H1 (cell line): Measurements from ENCODE around the gene AIFM2. TPM values are rescaled to one million over a fixed set of nuclear protein-coding genes. Genes with fewer than 3 reads are reported as not detected.

Experiments used
- RBBP5 ChIP-seq: IDR thresholded peaks from 2 replicates; pipeline ENCODE4 v1.7.1; 2012; ENCODE audit warnings: low read depth, mild to moderate bottlenecking, inconsistent platforms, low read length, moderate library complexity, borderline replicate concordance
- SP1 ChIP-seq: IDR thresholded peaks from 2 replicates; pipeline ENCODE4 v1.6.1; 2011; ENCODE audit warnings: low read depth, low read length
- polyA plus RNA-seq, 7 experiments: library from polyadenylated mRNA; depleted of rRNA in 3 of 7; stranded (reverse) in 5 of 7; unstranded in 2 of 7; fragments of >200 nt in 5 of 7; fragments of 200-250 nt in 2 of 7; gene quantifications; 1 replicate in 5 of 7; 2 replicates in 1 of 7; 4 replicates in 1 of 7; pipeline versions ENCODE4 v1.2.1 to v1.2.3, GENCODE V29; 2011 to 2013; ENCODE audit warnings: missing spikeins in 2 of 7, mixed read lengths in 2 of 7
- total RNA-seq: library from RNA; stranded (reverse); fragmentation: NEBNext Ultra II Directional; extraction: Animal tissue kit (Norgen Biotek cat#: 25700); gene quantifications from 2 replicates; pipeline ENCODE4 v1.2.1, GENCODE V29; 2021

AIFM2 gene
- total and polyA plus RNA-seq, 2 of the 8 experiments (the other 6 are each of a cell fraction or from before 2014, with no cell fraction given), result 4.0 TPM

DNA sequence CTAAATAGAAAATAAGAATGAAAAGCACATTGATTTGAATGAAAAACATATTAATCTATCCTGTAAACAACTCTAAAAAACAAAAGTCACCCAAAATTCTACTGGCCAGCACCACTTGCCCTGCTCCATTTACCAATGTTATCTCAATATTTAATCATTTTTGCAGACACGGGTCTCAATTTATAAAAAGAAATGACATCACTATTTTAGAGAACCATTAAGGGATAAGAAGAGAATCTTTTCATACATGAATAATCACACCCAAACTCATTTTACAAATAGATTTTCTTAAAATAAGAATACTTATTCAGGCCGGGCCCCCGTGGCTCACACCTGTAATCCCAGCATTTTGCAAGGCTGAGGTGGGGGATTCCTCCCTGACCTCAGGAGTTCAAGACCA lies 33.8 kb upstream of the AIFM2 start (continued):
- no peak for TF ChIP-seq RBBP5
- TF ChIP-seq SP1, result no peak
